Measurements from ENCODE around the gene HDDC2. TPM values are rescaled to one million over a fixed set of nuclear protein-coding genes. Genes with fewer than 3 reads are reported as not detected.

The HDDC2 gene
- total and polyA plus RNA-seq, 11 donors, result 70.2 to 170 (median 92.6) TPM

DNA sequence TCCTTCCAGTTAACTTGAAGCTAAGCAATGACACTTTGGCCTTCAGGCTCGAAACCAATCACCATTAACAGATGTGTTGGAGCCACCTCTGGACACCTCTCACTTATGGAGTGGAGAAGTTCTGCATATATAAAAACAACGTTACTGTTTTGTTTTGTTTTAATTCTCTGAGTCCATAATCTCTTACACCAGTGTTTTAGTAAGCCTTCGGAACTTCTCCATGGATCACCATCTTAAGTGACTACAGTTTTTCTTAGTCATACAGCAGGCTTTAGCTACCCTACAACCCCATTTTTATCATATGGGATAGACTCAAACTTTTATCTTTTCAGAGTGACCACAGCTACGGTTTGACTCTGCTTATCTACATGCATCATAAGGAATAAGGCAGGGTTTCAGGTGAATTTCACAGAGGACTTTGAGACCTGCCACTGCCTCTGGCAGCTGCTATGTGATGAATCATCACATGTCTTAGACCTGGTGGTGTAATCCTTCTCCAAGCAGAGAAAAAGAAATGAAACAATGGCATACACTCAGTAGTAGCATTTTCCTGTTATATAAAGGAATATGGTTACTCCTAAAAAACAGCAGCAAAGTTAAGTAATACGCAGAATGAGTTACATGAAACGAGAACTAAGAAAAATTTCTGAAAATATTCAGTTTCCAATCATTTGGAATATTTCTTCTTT is 5.5 kb upstream of the HDDC2 start:
- ATAC-seq, result no peak
- no peak for TF ChIP-seq POLR2A (IDR thresholded peaks at IDR 0.05)
- TF ChIP-seq, protein P1, sequence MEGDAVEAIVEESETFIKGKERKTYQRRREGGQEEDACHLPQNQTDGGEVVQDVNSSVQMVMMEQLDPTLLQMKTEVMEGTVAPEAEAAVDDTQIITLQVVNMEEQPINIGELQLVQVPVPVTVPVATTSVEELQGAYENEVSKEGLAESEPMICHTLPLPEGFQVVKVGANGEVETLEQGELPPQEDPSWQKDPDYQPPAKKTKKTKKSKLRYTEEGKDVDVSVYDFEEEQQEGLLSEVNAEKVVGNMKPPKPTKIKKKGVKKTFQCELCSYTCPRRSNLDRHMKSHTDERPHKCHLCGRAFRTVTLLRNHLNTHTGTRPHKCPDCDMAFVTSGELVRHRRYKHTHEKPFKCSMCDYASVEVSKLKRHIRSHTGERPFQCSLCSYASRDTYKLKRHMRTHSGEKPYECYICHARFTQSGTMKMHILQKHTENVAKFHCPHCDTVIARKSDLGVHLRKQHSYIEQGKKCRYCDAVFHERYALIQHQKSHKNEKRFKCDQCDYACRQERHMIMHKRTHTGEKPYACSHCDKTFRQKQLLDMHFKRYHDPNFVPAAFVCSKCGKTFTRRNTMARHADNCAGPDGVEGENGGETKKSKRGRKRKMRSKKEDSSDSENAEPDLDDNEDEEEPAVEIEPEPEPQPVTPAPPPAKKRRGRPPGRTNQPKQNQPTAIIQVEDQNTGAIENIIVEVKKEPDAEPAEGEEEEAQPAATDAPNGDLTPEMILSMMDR (IDR thresholded peaks at IDR 0.05), result no peak
- WGBS, 4 donors, result 82 to 92% (median 88%) methylated on average over 6 of the region's 6 CpGs
- Histone ChIP-seq H3K27me3 (peaks cover 0 to 3% (median 0%) of the 10 kb centered on the region in 9 donors), H3K4me3 (no peak overlapping the region), H3K4me1 (peaks cover 0 to 6% (median 0%) of the 10 kb centered on the region in 12 donors), H3K9me3 (peaks cover 0 to 8% (median 0%) of the 10 kb centered on the region in 12 donors), H3K27ac (no peak overlapping the region), H3K36me3 (no peaks in the 10 kb centered on the region)
- intact Hi-C loops (cut with DNase I), result loop anchor here in 6 of 10 donors (5.0 to 10.0 kb wide), 6 partner anchors 342 to 678 kb away; partner anchors contain the start of genes HINT3 (in 3 of the 6), RNF217 (in 1 of the 6) and TRMT11 (in 1 of the 6)
- DNase-seq, result no peak

DNA sequence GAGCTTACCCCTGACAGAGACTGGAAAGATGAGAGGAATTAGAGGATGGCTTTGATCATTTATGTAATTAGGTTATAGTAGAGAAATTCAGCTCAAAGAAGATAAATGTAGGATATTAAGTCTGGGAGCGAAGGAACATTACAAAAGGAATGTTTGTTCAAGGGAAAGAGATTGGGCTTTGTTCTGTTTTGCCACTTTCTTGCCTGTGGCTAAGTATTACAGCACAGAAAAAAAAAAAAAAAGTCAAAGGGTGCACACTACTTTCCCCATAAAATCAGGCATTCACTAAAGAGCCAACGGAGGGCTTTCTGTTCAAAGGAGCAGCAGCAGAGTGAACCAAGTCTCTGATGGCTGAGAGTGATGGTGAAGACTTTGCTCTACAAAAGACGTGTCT is 5.0 kb upstream of the HDDC2 start:
- no peaks in the 10 kb centered on the region for H3K36me3 ChIP-seq
- 83 to 91% (median 89%) methylated on average over 3 of the region's 3 CpGs for WGBS, 4 donors
- DNase-seq, result no peak
- peaks cover 0 to 6% (median 0%) of the 10 kb centered on the region in 12 donors for H3K4me1 ChIP-seq
- peaks cover 0 to 8% (median 0%) of the 10 kb centered on the region in 12 donors for H3K9me3 ChIP-seq
- TF ChIP-seq, protein P1 (IDR thresholded peaks at IDR 0.05), result no peak
- TF ChIP-seq POLR2A (IDR thresholded peaks at IDR 0.05), result no peak
- peaks cover 0 to 3% (median 0%) of the 10 kb centered on the region in 9 donors for H3K27me3 ChIP-seq
- intact Hi-C loops (cut with DNase I), result loop anchor here in 6 of 10 donors (5.0 to 10.0 kb wide), 6 partner anchors 342 to 678 kb away; partner anchors contain the start of genes HINT3 (in 3 of the 6), RNF217 (in 1 of the 6) and TRMT11 (in 1 of the 6)
- H3K27ac ChIP-seq, result no peak overlapping the region
- H3K4me3 ChIP-seq, result no peak overlapping the region
- no peak for ATAC-seq

DNA sequence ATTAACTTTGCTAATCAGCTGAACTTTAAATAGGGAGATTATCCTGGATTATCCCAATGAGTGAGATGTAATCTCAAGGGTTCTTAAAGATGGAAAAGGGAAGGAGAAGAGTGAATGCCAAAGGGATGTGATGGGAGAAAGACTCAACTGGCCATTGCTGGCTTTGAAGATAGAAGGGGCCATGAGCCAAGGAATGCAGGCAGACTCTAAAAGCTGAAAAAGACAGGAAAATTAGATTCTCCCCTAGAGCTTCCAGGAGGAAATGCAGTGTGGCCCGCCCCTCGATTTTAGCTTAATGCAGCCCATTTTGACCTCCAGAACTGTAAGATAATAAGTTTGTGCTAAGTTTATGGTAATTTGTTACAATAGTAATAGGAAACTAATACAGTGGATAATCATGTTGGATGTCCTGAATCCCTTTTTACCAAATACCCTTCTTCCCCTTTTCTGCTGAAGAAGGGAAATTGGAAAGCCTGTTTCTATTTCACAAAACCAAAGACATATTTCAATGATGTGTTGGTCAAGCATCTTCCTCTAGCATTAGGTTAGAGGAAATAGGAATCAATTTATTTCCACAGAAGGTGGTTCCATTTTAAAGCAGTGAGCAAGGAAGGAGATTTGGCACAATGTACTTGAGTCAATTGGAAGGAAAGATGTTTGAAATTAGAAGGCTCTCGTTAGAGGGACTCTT is 3.3 kb upstream of the HDDC2 start:
- H3K27me3 ChIP-seq, result no peaks in the 10 kb centered on the region
- H3K4me1 ChIP-seq, result peaks cover 0 to 10% (median 8%) of the 10 kb centered on the region in 12 donors
- TF ChIP-seq, protein P1 (IDR thresholded peaks at IDR 0.05), result no peak
- no peak for TF ChIP-seq POLR2A (IDR thresholded peaks at IDR 0.05)
- no peak overlapping the region for H3K27ac ChIP-seq
- DNase-seq (no peak), ATAC-seq (no peak)
- intact Hi-C loops (cut with DNase I), result loop anchor here in 6 of 10 donors (5.0 to 10.0 kb wide), 7 partner anchors 153 to 680 kb away; partner anchors contain the start of genes TPD52L1 (in 5 of the 6), HINT3 (in 3 of the 6), RNF217 (in 1 of the 6) and TRMT11 (in 1 of the 6)
- WGBS, 4 donors, result 80 to 90% (median 84%) methylated on average over 3 of the region's 3 CpGs
- H3K9me3 ChIP-seq, result peaks cover 0 to 8% (median 0%) of the 10 kb centered on the region in 12 donors
- peaks cover 0 to 3% (median 0%) of the 10 kb centered on the region in 9 donors for H3K36me3 ChIP-seq
- no peak overlapping the region for H3K4me3 ChIP-seq

DNA sequence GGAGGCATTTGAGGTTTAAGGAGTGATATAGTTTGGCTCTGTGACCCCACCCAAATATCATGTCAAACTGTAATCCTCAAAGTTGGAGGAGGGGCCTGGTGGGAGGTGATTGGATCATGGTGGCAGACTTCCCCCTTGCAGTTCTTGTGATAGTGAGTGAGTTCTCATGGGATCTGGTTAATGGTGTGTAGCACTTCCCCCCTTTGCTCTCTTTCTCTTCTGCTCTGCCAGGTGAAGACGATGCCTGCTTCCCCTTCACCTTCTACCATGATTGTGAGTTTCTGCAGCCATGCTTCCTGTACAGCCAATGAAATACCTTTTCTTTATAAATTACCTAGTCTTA is 1.7 kb upstream of the HDDC2 start:
- H3K4me3 ChIP-seq, result no peak overlapping the region
- peaks cover 0 to 19% (median 13%) of the 10 kb centered on the region in 9 donors for H3K36me3 ChIP-seq
- ATAC-seq (no peak), DNase-seq (no peak)
- H3K9me3 ChIP-seq, result peaks cover 0 to 8% (median 0%) of the 10 kb centered on the region in 12 donors
- WGBS, 4 donors, result 77 to 90% (median 82%) methylated on average over 1 of the region's 1 CpG
- intact Hi-C loops (cut with DNase I), result loop anchor here in 6 of 10 donors (5.0 to 10.0 kb wide), 5 partner anchors 151 to 681 kb away; partner anchors contain the start of genes TPD52L1 (in 5 of the 6), HINT3 (in 2 of the 6), RNF217 (in 1 of the 6) and TRMT11 (in 1 of the 6)
- no peaks in the 10 kb centered on the region for H3K27me3 ChIP-seq
- H3K27ac ChIP-seq, result no peak overlapping the region
- no peak for TF ChIP-seq POLR2A (IDR thresholded peaks at IDR 0.05)
- TF ChIP-seq, protein P1 (IDR thresholded peaks at IDR 0.05), result no peak
- H3K4me1 ChIP-seq, result peaks cover 0 to 24% (median 17%) of the 10 kb centered on the region in 12 donors

All from heart left ventricle (tissue), 16 donors.